Measurements from ENCODE around the gene CHIC2. TPM values are rescaled to one million over a fixed set of nuclear protein-coding genes. Genes with fewer than 3 reads are reported as not detected.
A peak's percentile ranks its signal among the peaks of the same experiment; 100 is the strongest.

CHIC2 gene
- polyA plus RNA-seq, 3 donors: 23.1 to 83.3 (median 73.4) TPM

- H3K4me3 ChIP-seq (replicated peaks in 1 of 3; ENCODE audit: low read depth in 2 of 3, low read length in 3 of 3): peak overlapping the region in 1 of 3 experiments; percentile 40
- intact Hi-C loops (cut with micrococcal nuclease): no loop called here
- no peak for DNase-seq
- peak overlapping the region; percentile 39 for H3K4me2 ChIP-seq (replicated peaks; ENCODE audit: extremely low read depth, low read length, poor library complexity, severe bottlenecking)
- H3K9me3 ChIP-seq (replicated peaks in 1 of 2; ENCODE audit: control insufficient read depth in 1 of 2, insufficient read depth in 1 of 2, low read length in 2 of 2): peaks cover 0 to 49% of the 10 kb centered on the region in 2 donors
- no peak overlapping the region for H2AFZ ChIP-seq (ENCODE audit: insufficient read depth, low read depth, low read length, poor library complexity, severe bottlenecking)
- Mint-ChIP-seq H3K27me3 (ENCODE audit: low read depth in 3 of 3) (peaks cover 87 to 89% (median 89%) of the 10 kb centered on the region in 3 donors), H3K9me3 (peaks cover 0 to 18% (median 13%) of the 10 kb centered on the region in 7 donors), H3K4me1 (peaks cover 31% of the 10 kb centered on the region), H3K4me3 (peak overlapping the region; percentile 54 to 95), H3K27ac (no peak overlapping the region), H3K36me3 (peaks cover 4 to 6% of the 10 kb centered on the region in 2 donors)
- H3K27ac ChIP-seq (ENCODE audit: low read depth in 1 of 2, low read length in 2 of 2): no peak overlapping the region
- peaks cover 90 to 97% of the 10 kb centered on the region in 2 donors for H3K27me3 ChIP-seq (ENCODE audit: control insufficient read depth in 2 of 2, insufficient read depth in 2 of 2, low read length in 2 of 2)
- H4K20me1 ChIP-seq (ENCODE audit: insufficient read depth, low read length): no peaks in the 10 kb centered on the region
- H3K79me2 ChIP-seq (ENCODE audit: insufficient read depth, low read length): no peaks in the 10 kb centered on the region
- H3K4me1 ChIP-seq (ENCODE audit: control insufficient read depth in 1 of 2, insufficient read depth in 2 of 2, low read length in 2 of 2): peaks cover 13 to 29% of the 10 kb centered on the region in 2 donors
- TF ChIP-seq CTCF (IDR thresholded peaks at IDR 0.05): no peak
- WGBS (ENCODE audit: insufficient coverage): 0% methylated on average over 10 of the region's 22 CpGs
- no peaks in the 10 kb centered on the region for H3K36me3 ChIP-seq (replicated peaks in 1 of 2; ENCODE audit: control insufficient read depth in 1 of 2, insufficient read depth in 2 of 2, low read length in 2 of 2)
- no peak overlapping the region for H3K9ac ChIP-seq (ENCODE audit: insufficient read depth, low read length, poor library complexity, severe bottlenecking)
Observed at GRCh38 chr4:54107951-54108748, 43.7 kb upstream of the CHIC2 start.

- H3K36me3 ChIP-seq (replicated peaks in 1 of 2; ENCODE audit: control insufficient read depth in 1 of 2, insufficient read depth in 2 of 2, low read length in 2 of 2): no peaks in the 10 kb centered on the region
- no peak for DNase-seq
- no peak overlapping the region for H3K4me3 ChIP-seq (replicated peaks in 1 of 3; ENCODE audit: low read depth in 2 of 3, low read length in 3 of 3)
- peaks cover 0 to 61% of the 10 kb centered on the region in 2 donors for H3K9me3 ChIP-seq (replicated peaks in 1 of 2; ENCODE audit: control insufficient read depth in 1 of 2, insufficient read depth in 1 of 2, low read length in 2 of 2)
- H3K27ac ChIP-seq (ENCODE audit: low read depth in 1 of 2, low read length in 2 of 2): no peak overlapping the region
- peaks cover 4 to 6% of the 10 kb centered on the region in 2 donors for H3K36me3 Mint-ChIP-seq
- H3K27ac Mint-ChIP-seq: no peak overlapping the region
- H3K4me2 ChIP-seq (replicated peaks; ENCODE audit: extremely low read depth, low read length, poor library complexity, severe bottlenecking): no peak overlapping the region
- peaks cover 47% of the 10 kb centered on the region for H3K4me1 Mint-ChIP-seq
- peak overlapping the region in 1 of 2 donors; percentile 76 for H3K4me3 Mint-ChIP-seq
- peaks cover 95 to 99% of the 10 kb centered on the region in 2 donors for H3K27me3 ChIP-seq (ENCODE audit: control insufficient read depth in 2 of 2, insufficient read depth in 2 of 2, low read length in 2 of 2)
- no peak overlapping the region for H3K9ac ChIP-seq (ENCODE audit: insufficient read depth, low read length, poor library complexity, severe bottlenecking)
- no peaks in the 10 kb centered on the region for H3K79me2 ChIP-seq (ENCODE audit: insufficient read depth, low read length)
- 0% methylated on average over 1 of the region's 1 CpG for WGBS (ENCODE audit: insufficient coverage)
- TF ChIP-seq CTCF (IDR thresholded peaks at IDR 0.05): no peak
- H4K20me1 ChIP-seq (ENCODE audit: insufficient read depth, low read length): no peaks in the 10 kb centered on the region
- no peak overlapping the region for H2AFZ ChIP-seq (ENCODE audit: insufficient read depth, low read depth, low read length, poor library complexity, severe bottlenecking)
- H3K4me1 ChIP-seq (ENCODE audit: control insufficient read depth in 1 of 2, insufficient read depth in 2 of 2, low read length in 2 of 2): peaks cover 25 to 45% of the 10 kb centered on the region in 2 donors
- intact Hi-C loops (cut with micrococcal nuclease): no loop called here
- peaks cover 95 to 97% (median 95%) of the 10 kb centered on the region in 3 donors for H3K27me3 Mint-ChIP-seq (ENCODE audit: low read depth in 3 of 3)
- H3K9me3 Mint-ChIP-seq: peaks cover 0 to 21% (median 14%) of the 10 kb centered on the region in 7 donors
Observed at GRCh38 chr4:54104907-54105306, 40.5 kb upstream of the CHIC2 start.

All from CD14-positive monocyte (primary cell).